Stomach (tissue), 4 donors: ENCODE measurements around the gene LARP1.

Experiments used
- POLR2AphosphoS5 ChIP-seq, 3 donors: sonication (generic); formaldehyde crosslinking; IDR thresholded peaks; one replicate each; pipeline ENCODE4 v1.6.1; 2016; ENCODE audit warnings: antibody characterized with exemption in 3 of 3
- TF ChIP-seq, protein P1 (sequence below), 7 experiments: fragments of 450-650 bp in 4 of 7; fragments of 200-600 bp in 3 of 7; sonication (generic) in 3 of 7; IDR thresholded peaks; one replicate each; pipeline ENCODE4 v1.5.1; 2016 to 2019; ENCODE audit warnings: antibody characterized with exemption in 7 of 7, control low read depth in 2 of 7, mild to moderate bottlenecking in 1 of 7

DNA sequence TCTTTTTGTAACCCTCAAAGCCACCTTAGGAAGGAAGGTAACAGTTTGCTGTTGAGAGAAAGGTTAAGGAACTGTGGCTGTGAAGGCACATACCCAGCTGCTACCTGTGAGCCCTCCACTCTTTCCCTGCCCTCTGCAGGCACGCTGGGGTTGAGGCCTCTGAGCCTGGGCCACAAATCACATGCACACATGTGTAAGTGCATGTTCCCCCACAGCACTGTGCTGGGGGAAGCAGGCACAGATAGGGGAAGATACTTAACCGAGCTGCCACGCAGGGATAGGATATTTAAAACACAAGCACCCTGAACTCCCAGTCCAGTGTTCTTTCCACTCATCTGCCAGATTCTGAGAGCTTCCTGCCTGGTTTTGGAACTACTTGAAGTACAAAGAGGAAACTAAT, 18.1 kb downstream of the LARP1 start:
- TF ChIP-seq, protein P1, sequence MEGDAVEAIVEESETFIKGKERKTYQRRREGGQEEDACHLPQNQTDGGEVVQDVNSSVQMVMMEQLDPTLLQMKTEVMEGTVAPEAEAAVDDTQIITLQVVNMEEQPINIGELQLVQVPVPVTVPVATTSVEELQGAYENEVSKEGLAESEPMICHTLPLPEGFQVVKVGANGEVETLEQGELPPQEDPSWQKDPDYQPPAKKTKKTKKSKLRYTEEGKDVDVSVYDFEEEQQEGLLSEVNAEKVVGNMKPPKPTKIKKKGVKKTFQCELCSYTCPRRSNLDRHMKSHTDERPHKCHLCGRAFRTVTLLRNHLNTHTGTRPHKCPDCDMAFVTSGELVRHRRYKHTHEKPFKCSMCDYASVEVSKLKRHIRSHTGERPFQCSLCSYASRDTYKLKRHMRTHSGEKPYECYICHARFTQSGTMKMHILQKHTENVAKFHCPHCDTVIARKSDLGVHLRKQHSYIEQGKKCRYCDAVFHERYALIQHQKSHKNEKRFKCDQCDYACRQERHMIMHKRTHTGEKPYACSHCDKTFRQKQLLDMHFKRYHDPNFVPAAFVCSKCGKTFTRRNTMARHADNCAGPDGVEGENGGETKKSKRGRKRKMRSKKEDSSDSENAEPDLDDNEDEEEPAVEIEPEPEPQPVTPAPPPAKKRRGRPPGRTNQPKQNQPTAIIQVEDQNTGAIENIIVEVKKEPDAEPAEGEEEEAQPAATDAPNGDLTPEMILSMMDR (IDR thresholded peaks at IDR 0.05): no peak
- TF ChIP-seq POLR2AphosphoS5 (IDR thresholded peaks at IDR 0.05): no peak
